ENCODE results near the gene STAT5B.
"Not testable (repeated sequence)": the region's sequence is repeated elsewhere in the genome, so short reads cannot be mapped to it uniquely, and the experiment has no call there.

STAT5B gene

GRCh38 chr17:42308446-42308845 is 32.3 kb upstream of the STAT5B start:
- peak in 1 of 10 donors; percentile 8 for DNase-seq
- intact Hi-C loops (cut with DNase I) = no loop called here

- intact Hi-C loops (cut with DNase I) = no loop called here
- peak in 1 of 10 donors; percentile 64 for DNase-seq
These were observed 31.3 kb upstream of the STAT5B start for GRCh38 chr17:42307362-42307927.

GRCh38 chr17:42306385-42306667 is 30.1 kb upstream of the STAT5B start:
- DNase-seq = peak in 1 of 10 donors; percentile 11
- intact Hi-C loops (cut with DNase I) = no loop called here

- peak in 1 of 10 donors; percentile 30 for DNase-seq
- intact Hi-C loops (cut with DNase I) = no loop called here
These were observed 29.6 kb upstream of the STAT5B start for GRCh38 chr17:42305543-42306384.

GRCh38 chr17:42305031-42305330 is 28.8 kb upstream of the STAT5B start:
- intact Hi-C loops (cut with DNase I) = not testable (repeated sequence)
- DNase-seq = peak in 1 of 10 donors; percentile 11

- peak in 1 of 10 donors; percentile 31 for DNase-seq
- intact Hi-C loops (cut with DNase I) = no loop called here
These were observed 28.2 kb upstream of the STAT5B start for GRCh38 chr17:42304187-42305030.

- intact Hi-C loops (cut with DNase I) = no loop called here
- no peak for DNase-seq
These were observed 27.5 kb upstream of the STAT5B start for GRCh38 chr17:42303694-42304093.

- intact Hi-C loops (cut with DNase I) = no loop called here
- DNase-seq = no peak
These were observed 24.8 kb upstream of the STAT5B start for GRCh38 chr17:42301022-42301421.

GRCh38 chr17:42299913-42300312 is 23.7 kb upstream of the STAT5B start:
- intact Hi-C loops (cut with DNase I); DNase-seq: not testable (repeated sequence)

GRCh38 chr17:42299361-42299760 is 23.2 kb upstream of the STAT5B start:
- intact Hi-C loops (cut with DNase I) = not testable (repeated sequence)

GRCh38 chr17:42297775-42298174 is 21.6 kb upstream of the STAT5B start:
- DNase-seq = not testable (repeated sequence)

More at GRCh38 chr17:42299361-42299760, 23.2 kb upstream of the STAT5B start:
- DNase-seq = not testable (repeated sequence)

GRCh38 chr17:42296012-42296411 is 19.8 kb upstream of the STAT5B start:
- intact Hi-C loops (cut with DNase I) = no loop called here
- peak in 1 of 10 donors; percentile 2 for DNase-seq

More at GRCh38 chr17:42297775-42298174, 21.6 kb upstream of the STAT5B start:
- intact Hi-C loops (cut with DNase I) = not testable (repeated sequence)

GRCh38 chr17:42294469-42295398 is 18.5 kb upstream of the STAT5B start:
- DNase-seq = peak in 2 of 10 donors; percentile 20 to 22
- intact Hi-C loops (cut with DNase I) = no loop called here

- peak in 1 of 10 donors; percentile 46 for DNase-seq
- intact Hi-C loops (cut with DNase I) = no loop called here
These were observed 14.9 kb upstream of the STAT5B start for GRCh38 chr17:42291129-42291528.

- DNase-seq = no peak
- intact Hi-C loops (cut with DNase I) = no loop called here
These were observed 14.4 kb upstream of the STAT5B start for GRCh38 chr17:42290577-42290976.

GRCh38 chr17:42289611-42290181 is 13.5 kb upstream of the STAT5B start:
- DNase-seq = peak in 1 of 10 donors; percentile 70
- intact Hi-C loops (cut with DNase I) = loop anchor here (10.0 kb wide), 1 partner anchor 85 kb away; no protein-coding TSS in a partner anchor

GRCh38 chr17:42288803-42289610 is 12.8 kb upstream of the STAT5B start:
- intact Hi-C loops (cut with DNase I) = loop anchor here (10.0 kb wide), 1 partner anchor 84 kb away; no protein-coding TSS in a partner anchor
- peak in 1 of 10 donors; percentile 81 for DNase-seq

GRCh38 chr17:42287977-42288802 is 12.0 kb upstream of the STAT5B start, which contains the start of gene STAT5A:
STAT5A (plus strand) TSS chr17:42288498; CDS start chr17:42289412, 914 bp downstream.
- intact Hi-C loops (cut with DNase I) = loop anchor here (10.0 kb wide), 1 partner anchor 83 kb away; no protein-coding TSS in a partner anchor
- DNase-seq = peak in 9 of 10 donors; percentile 59 to 96 (median 72)
